ENCODE data around the gene HYAL1.
A peak's percentile ranks its signal among the peaks of the same experiment; 100 is the strongest.
"Not testable (repeated sequence)": the region's sequence is repeated elsewhere in the genome, so short reads cannot be mapped to it uniquely, and the experiment has no call there.

The HYAL1 gene

DNA sequence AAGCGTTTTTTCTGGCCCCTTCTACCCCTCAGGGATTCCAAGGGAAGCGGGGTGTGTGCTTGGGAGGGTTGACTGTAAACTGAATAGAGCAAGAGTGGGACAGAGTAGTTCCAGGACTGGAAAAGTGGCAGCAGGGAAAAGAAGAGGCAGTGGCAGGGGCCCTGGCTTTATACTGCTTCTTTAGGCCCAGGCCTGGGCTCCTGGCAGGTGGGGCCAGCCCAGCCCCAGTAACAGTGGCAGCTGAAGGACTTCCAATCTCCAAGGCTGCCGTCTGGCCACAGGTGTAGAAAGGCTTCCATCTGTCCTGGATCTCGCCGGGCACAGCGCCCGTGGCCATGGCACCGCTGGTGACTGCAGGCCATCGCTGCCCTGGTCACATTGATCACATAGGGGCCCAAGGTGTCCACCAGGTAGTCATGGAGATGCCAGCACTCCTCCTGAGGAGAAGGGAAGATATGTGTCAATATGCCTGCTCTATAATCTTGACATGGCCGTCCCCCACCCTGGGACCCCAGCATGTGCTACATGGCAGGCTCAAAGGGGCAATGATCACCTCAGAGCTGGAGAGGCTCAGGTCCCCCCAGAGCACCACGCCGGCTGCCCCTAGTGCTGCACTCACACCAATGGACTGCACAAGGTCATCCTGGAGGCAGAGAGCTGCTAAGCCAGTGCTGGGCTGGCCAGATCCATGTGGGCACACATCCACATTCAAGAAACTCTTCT, 10.1 kb downstream of the HYAL1 start:
- no peak for DNase-seq

DNA sequence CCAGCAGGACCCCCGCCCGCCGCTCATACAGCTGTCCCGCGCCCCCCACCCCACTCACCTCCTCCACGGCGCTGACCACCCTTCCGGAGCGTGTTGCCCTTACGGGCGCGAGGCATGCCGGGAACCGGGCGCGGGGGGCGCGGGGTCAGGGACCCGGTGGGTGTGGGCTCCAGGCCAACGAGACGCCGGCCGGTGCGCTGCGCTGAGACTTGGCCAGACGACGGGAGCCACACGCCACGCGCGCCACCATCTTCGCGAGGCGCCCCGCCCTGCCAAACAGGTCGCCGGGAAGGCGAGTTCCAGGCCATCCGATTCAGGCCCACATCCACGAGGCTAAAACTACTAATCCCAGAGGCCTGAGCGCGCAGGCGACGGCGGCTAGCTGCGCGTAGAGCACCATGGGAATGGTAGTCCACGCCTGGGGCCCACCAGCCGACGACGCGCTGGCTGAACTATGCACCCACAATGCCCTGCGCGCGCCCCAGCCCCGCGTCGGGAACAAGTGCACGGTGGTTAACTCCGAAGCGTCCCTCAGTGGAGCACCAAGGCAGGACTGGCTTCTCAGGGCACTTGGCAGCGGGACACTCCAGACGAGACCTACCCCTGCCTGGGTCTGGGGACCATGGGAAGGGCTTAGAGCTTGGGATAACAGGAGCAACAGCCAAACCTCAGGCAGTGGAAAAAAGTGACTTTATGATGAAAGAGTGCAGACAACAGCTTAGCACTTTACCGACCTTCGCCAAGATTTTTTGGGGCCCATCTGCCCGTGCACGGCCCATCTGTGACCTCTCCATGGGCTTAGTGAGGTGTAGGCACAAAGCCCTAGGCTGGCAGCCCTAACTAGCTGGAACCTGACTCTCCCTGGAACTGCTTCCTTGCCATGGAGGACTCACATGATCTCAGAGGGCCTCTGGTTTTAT, 11.0 kb downstream of the HYAL1 start, which contains the start of gene IFRD2:
Gene IFRD2, minus strand, starts transcription at position 271 of the 920 bp plus-strand sequence. Its CDS starts 155 bp downstream, at position 116.
- peak; percentile 97 for DNase-seq

DNA sequence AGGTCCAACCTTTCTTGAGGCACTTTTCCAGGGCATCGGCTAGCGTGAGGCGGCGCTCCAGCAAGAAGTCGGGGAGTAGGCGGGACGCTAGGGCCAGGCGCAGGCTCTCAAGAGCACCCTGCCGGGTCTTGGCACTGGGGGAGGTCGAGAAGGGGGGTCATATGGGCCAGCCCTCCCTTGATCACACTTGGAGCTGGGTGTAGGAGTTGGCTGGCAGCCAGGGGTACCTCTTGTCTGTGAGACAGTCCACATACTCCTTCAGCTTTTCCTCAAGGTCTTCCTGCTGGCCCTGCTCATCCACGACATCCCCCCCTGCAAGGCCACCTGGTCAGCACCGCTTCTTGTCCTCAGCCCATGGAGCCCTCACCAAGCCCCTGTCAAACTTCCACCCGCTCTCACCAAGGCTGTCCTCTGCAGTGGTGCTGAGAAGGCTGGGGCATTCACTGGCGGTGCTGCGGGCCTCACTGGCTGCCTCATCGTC, 13.2 kb downstream of the HYAL1 start:
- DNase-seq, result no peak

DNA sequence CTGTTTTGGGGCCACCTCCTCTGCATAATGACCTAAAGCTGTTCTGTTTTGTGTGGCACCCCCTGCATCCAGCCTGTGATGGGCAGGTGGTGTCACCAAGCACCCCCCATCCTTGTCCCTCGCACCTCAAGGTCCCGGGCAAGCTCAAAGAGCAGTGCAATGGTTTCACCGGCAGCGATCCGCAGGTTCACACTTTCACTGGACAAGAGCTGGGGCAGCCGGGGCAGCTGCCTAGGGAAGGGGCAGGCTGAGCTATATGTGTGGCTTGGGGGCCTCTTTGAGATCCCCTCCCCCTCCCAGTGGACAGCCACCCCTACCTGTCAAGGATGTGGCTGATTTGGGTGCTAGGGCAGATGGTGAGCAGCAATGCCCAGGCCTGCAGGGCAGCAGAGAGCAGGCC, 14.2 kb downstream of the HYAL1 start:
- no peak for DNase-seq

DNA sequence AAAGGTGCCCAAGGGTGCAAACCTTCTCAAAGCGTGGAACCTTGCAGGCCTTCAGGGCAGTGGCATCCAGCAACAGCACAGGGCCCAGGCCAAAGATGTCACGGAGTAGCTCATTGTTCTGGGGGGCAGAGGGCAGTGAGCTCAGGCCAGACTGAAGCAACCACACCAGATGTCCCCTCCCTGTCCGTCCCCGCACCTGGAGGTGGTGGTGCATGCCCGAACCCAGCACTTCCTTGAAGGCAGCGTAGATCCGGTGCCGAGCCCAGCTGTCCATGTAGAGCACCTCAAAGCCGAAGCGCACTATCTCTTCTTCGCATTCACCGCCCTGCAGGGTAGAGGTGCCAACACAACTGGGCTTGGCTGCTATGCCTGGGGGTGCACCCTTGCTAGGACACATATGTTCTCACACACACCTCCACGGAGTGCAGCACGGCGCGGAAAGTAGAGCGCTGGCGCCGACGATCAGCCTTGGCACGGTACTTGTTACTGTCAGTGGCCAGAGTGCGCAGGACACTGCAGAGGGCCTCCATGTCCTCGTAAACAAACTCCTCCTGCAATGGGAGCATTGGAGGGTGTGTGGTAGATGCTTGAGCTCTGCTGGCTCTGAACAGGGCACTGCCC, 14.9 kb downstream of the HYAL1 start:
- DNase-seq, result no peak

DNA sequence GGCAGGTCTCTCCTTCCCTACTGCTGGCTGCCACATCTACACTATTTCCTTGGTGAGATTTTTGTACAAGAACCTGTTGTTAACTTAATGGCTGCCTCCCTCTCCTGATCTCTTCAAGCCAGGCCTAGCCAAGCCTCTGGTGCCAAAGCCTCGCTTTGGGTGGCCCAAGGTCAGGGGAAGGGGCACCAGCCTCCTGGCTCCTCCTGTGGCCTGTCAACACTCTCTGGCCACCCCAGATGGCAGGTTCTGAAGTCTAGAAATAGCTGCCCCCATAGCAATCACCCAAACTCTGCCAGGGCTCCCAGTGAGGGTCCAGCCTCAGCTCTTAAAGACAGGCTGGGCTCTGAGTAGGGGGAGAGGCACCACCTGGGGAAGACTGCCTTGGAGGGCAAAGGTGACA, 16.1 kb downstream of the HYAL1 start:
- DNase-seq, result no peak

DNA sequence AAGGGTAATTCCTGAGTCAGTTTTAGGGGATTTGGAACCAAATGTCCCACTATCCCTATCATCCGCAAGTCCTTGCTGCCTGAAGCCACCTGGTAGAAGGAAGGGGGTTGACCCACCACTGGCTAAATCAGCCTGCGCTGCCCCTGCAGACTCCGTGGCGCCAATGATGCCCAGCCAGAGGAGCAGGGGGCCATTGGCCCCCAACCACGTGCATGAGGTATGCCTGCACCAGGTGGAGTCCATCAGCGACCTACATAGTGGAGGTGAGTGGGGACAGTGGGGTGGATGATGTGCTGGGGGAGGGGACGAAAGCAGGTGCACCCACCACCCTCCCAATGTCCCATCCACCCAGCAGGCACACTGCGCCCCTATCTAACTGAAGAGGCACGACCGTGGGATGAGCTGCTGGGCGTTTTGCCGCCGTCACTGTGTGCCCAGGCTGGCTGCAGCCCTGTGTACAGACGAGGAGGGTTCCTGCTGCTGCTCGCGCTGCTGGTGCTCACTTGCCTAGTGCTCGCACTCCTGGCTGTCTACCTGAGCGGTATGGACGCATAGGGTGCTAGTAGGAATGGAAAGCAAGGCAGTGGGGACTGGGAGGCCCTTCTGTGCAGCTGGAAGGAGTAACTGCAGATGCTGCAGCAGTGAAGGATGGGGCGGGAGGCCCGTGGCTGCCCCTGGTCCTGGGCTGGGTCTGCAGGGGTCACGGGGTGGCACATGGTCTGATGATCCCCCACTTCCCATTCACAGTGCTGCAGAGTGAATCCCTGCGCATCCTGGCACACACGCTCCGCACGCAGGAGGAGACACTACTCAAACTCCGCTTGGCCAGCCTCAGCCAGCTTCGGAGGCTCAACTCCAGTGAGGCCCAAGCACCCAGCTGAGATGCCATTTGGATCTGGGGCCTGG, 16.8 kb downstream of the HYAL1 start:
- no peak for DNase-seq

DNA sequence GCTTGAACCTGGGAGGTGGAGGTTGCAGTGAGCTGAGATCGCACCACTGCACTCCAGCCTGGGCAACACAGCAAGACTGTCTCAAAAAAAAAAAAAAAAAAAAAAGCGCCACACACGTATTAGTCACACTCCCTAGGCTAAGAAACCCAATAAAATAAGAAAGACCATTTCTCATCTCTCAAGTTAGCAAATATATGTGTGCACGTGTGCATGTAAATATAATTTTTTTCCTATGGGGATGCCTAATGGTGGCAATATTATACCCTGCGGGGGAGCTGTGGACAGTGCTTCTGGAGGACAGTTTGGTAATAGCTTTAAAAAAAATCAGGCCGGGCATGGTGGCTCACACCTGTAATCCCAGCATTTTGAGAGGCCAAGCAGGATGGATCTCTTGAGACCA, 19.3 kb downstream of the HYAL1 start:
- not testable (repeated sequence) for DNase-seq

DNA sequence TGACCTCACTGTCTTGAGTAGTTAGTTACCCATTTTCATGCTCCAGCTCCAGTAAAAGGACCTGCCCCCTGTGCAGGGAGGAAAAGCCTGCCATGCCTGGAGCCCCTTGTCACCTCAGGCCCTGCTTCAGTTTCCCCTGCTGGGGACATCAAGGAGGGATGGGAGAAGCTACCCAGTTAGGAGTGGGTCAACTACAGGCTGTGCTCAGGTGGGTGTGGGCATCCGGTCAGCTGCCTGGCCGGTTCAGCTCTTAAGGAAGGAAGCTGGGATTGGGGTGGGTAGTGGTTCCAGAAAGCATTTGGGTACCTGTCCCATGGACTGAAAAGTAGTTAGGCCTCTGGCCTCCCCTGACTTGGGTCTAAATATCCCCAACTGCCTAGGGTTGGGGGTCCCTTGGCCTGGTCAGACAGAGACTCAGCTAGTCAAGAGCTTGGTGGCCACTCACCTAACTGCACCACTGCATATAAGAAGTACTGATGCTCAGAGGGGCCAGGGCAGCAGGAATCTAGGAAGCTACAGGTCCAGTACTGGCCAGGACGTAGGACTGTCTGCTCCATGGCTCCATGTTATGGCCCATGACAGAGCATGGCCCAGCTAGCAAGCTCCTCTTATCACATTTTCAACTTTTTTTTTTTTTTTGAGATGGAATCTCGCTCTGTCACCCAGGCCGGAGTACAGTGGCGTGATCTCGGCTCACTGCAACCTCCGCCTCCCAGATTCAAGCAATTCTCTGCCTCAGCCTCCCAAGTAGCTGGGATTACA, 23.9 kb downstream of the HYAL1 start:
- DNase-seq, result no peak

DNA sequence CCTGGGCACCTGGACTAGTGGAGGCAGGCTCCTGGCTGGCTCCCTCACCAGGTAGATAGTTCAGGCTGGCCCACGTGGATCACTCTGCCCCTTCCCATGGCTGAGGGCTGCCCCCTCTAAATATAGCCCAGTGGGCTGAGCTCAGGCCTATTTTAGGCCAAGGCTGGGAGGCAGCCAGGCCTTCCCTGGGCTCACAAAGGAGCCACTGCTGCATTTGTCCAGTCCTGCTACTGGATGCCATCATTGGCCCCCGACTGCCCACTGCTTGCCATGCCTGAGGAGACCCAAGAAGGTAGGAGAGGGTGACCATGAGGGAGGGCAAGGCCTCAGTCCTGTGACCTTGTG, 24.5 kb downstream of the HYAL1 start, which contains the start of gene LSMEM2:
Gene LSMEM2, plus strand, starts transcription at position 208 of the 345 bp plus-strand sequence. Its CDS starts 27 bp downstream, at position 235.
- DNase-seq, result no peak

DNA sequence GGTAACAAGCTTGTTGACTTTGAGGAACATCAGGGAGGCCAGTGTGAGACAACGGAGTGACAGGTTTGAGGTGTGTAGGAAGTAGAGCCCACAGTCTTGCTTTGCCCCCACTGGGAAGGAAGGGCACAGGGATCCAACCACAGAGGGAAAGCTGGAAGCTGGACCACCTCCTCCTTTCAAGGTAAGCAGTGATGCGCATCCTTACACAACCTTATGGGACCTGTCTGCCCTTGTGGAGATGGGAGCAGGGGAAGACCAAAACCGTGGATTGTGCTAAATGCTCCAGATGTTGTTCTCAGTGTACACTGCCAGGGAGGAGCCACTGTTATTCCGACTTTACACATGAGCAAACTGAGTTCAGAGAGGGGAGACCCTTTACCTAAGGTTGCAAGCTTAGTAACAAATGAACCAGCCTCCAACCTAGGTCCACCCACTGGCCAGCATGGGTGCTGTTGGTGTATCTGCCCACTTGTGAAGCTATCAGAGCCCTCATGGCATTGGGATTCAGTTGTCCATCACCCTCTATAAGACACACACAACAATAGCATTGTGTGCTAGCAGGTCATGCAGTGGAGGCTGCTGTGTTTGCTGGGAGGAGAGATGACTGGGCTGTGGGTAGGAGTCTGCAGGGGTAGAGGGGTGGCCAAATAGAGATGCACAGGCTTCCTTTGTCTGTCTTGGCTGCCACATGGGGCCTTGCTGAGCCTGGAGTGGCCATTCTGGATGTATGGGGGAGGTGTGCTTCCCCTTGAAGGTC, 25.1 kb downstream of the HYAL1 start:
- DNase-seq, result no peak

DNA sequence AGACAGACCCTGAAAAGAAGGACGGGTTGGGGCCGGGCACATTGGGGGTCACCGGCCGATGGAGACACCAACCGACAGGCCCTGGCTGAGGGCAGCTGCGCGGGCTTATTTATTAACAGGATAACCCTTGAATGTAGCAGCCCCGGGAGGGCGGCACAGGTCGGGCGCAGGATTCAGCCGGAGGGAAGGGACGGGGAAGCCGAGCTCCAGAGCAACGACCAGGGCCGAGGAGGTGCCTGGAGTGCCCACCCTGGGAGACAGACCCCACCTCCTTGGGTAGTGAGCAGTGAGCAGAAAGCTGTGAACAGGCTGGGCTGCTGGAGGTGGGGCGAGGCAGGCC, 26.6 kb downstream of the HYAL1 start:
- DNase-seq, result no peak

DNA sequence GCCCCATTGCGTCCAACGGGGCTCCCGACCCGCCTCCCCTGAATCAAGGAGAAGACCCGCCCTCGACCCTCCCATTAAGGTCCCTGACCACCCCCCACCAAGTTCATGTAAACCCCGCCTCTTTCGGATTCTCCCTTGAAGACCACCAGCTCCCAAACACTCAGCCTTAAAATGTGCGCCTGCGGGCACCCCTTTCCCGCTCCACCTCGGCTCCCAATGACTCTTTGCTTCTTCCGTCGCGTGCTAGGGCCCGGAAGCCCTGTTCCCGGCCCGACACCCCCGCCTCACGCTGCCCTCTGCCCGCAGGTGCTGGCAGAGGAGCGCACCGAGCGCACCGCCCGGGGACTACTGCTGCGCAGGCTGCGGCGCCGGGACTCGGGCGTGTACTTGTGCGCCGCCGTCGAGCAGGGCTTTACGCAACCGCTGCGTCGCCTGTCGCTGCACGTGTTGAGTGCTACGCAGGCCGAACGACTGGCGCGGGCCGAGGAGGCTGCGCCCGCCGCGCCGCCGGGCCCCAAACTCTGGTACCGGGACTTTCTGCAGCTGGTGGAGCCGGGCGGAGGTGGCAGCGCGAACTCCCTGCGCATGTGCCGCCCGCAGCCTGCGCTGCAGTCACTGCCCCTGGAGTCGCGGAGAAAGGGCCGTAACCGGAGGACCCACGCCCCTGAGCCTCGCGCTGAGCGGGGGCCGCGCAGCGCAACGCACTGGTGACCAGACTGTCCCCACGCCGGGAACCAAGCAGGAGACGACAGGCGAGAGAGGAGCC, 27.2 kb downstream of the HYAL1 start:
- no peak for DNase-seq

DNA sequence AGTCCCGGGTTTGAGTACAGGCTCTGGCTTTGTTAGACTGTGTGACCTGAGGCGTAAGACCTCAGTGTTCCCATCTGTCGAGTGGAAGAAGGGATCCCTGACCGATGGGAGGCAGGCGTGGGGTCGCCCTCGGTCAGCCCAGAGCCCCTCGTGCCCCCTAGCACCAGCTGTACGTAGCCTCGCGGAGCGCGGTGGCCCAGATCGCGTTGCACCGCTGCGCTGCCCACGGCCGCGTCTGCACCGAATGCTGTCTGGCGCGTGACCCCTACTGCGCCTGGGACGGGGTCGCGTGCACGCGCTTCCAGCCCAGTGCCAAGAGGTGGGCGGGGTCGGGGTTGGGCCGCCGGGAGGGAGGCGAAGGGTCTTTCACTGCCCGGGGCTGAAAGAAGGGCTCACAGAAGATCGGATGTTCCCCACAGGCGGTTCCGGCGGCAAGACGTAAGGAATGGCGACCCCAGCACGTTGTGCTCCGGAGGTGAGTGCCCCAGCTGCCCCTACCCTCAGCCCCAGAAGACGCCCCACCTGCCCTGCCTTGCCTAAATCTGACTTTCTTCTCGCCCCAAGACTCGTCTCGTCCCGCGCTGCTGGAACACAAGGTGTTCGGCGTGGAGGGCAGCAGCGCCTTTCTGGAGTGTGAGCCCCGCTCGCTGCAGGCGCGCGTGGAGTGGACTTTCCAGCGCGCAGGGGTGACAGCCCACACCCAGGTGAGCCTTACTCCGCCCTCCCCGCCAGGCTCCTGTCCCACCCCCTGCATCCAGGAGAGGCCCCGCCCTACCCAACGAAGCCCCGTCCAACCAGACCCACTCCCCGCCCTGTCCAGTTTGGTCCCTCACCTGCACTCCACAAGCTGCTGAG, 28.0 kb downstream of the HYAL1 start:
- no peak for DNase-seq

DNA sequence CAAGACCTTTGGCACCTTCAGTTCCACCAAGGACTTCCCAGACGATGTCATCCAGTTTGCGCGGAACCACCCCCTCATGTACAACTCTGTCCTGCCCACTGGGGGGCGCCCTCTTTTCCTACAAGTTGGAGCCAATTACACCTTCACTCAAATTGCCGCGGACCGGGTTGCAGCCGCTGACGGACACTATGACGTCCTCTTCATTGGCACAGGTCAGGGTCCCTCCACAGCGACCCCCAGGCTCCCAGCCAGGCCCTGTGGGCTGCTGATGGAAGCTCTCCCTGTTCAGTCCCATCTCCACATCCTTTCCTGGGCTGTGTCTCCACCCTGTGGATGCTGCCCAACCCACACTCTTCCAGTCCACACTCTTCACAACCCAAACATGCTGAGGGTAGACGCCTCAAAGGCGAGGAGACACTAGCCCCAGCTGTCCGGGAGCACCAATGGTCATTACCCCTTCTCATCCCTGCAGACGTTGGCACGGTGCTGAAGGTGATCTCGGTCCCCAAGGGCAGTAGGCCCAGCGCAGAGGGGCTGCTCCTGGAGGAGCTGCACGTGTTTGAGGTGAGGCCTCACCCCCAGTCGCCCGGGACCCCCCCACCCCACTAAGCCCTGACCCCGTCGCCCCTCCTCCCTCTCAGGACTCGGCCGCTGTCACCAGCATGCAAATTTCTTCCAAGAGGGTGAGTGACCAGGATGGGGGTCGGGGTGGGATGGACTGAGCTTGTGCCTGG, 28.8 kb downstream of the HYAL1 start:
- DNase-seq, result peak; percentile 36

DNA sequence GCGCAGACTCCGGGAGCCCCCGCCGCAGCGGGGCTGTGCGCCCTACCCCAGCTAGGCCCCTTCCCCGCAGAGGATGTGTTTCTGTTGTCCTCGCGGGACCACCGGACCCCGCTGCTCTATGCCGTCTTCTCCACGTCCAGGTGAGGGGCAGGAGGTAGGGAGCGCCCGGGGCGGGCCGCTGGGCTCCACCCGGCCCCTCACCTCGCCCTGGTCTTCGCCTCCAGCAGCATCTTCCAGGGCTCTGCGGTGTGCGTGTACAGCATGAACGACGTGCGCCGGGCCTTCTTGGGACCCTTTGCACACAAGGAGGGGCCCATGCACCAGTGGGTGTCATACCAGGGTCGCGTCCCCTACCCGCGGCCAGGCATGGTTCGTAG, 29.7 kb downstream of the HYAL1 start:
- DNase-seq, result no peak

DNA sequence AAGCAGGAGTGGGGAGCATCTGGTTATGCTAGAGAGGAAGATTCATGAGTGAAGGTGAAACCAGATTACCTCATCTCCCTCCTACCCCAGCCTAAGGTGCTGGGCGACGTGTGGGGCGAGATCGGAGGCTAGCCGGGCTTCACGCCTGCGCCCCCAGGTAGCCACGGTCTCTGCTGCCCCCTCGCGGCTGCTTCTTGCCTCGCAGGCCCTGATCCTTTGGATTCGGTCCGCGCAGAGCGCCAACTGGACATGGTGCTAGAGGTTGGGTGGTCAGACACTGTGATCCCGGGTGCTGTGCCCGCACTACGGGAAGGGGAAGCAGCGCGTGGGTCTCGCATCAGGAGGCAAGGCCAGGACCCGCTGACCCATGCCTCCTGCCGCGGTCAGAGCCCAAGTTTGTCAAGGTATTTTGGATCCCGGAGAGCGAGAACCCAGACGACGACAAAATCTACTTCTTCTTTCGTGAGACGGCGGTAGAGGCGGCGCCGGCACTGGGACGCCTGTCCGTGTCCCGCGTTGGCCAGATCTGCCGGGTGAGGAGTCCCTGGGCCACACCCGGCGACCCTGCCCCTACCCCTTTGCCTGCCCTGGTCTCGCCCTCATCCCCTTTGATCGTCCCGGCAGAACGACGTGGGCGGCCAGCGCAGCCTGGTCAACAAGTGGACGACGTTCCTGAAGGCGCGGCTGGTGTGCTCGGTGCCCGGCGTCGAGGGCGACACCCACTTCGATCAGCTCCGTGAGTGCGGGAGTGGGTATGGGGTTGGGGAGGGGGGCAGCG, 30.3 kb downstream of the HYAL1 start:
- DNase-seq, result peak; percentile 61
